Nucleus accumbens (tissue), 56 donors: ENCODE measurements around the gene FAM181B.
A peak's percentile ranks its signal among the peaks of the same experiment; 100 is the strongest.

Experiments
- DNase-seq, 56 donors: peaks; one replicate each; lab custom pipeline; 2025; lab: John Stamatoyannopoulos, UW

The FAM181B gene

DNA sequence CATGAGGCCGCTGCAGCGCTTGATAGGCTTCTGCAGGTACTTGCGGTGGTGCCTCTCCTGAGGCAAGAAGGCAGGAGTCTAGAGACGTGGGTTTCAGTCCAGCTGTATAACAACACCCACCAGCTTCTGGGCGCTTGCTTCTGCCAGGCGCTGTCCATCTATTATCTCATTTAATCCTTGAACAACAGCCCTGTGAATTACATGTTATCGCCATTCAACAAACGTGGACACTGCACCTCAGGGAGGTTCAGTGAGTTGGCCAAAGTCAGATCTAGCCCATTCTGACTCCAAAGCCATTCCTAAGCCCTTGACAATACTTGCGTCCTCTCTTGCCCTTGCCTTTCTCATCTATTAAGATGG lies 436 bp upstream of the FAM181B start:
- DNase-seq, result no peak

DNA sequence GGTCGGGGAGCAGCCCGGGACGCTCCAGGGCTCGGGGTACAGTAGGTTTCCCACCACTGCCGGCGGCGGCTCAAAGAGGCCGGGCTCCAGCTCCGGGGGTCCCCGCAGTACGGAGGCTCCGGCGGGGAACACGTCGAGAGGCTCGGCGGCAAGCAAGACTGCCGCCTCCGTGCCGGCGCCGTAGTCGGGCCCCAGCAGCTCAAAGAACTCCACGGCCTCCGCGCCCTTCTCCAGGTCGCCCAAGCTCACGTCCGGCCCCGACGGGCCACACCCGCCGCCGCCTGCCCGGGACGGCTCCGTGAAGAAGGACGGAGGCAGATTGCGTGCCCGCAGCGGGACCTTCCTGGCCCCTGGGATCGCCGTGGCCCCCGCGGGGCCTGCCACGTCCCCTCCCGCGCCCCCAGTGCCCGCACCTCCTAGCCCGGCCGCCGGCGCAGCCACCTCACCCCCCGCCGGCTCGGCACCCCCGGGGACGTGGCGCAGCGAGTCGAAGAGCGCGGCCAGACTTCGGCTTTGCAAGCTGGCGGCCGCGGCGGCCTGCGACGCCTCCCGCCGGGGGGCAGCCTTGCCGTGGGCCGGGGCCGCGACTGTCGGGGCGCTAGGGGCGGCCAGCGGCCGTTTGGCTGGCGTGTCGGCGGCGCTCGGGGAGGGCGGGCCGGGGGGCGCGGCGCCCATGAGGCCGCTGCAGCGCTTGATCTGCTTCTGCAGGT lies 775 bp downstream of the FAM181B start:
- DNase-seq, result peak in 27 of 56 donors; percentile 21 to 79 (median 60)

GRCh38 chr11:82732348-82732733 lies 1.3 kb downstream of the FAM181B start:
- peak in 6 of 56 donors; percentile 12 to 56 (median 23) for DNase-seq

- no peak for DNase-seq
These were observed 1.9 kb downstream of the FAM181B start for GRCh38 chr11:82731691-82732277.

GRCh38 chr11:82730754-82731153 lies 2.9 kb downstream of the FAM181B start:
- peak in 1 of 56 donors; percentile 49 for DNase-seq

DNA sequence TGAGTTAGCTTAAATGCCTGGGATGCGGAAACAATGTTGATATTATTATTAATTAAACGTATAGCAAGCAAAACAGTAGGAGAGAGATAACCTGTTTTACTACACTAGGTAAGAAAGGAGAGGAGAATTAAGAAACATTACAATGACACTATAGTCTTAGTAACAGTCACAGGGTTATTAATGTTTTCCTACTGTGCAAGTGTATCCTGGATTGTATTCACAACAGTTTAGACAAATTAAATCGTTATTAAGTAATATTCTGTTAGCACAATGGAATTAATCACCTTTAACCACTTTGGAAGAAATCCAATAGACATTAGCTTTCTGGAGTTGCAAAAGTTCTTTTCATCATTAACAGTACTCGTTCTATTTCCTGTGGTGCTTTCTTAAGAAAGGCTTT lies 3.4 kb downstream of the FAM181B start:
- no peak for DNase-seq

DNA sequence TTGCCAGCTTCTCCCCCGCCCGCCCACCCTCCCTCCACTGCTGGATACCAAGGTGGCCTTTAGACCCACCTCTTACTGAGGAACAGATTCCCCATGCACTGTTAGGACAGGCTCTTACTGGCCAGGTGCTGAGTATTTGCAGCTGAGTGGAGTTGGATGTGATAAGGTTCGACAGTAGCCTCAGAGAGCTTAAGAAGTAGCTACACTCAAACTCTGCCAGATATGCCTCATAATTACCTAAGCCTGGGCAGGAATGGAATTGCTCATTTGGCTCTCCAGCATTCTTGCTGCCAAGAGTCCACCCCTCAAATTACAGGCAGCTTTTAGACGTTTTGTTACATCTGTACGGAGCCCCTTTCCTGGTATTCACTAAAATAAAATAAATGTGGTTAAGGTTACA lies 9.6 kb downstream of the FAM181B start:
- no peak for DNase-seq

GRCh38 chr11:82722231-82722630 lies 11.4 kb downstream of the FAM181B start:
- DNase-seq, result no peak

DNA sequence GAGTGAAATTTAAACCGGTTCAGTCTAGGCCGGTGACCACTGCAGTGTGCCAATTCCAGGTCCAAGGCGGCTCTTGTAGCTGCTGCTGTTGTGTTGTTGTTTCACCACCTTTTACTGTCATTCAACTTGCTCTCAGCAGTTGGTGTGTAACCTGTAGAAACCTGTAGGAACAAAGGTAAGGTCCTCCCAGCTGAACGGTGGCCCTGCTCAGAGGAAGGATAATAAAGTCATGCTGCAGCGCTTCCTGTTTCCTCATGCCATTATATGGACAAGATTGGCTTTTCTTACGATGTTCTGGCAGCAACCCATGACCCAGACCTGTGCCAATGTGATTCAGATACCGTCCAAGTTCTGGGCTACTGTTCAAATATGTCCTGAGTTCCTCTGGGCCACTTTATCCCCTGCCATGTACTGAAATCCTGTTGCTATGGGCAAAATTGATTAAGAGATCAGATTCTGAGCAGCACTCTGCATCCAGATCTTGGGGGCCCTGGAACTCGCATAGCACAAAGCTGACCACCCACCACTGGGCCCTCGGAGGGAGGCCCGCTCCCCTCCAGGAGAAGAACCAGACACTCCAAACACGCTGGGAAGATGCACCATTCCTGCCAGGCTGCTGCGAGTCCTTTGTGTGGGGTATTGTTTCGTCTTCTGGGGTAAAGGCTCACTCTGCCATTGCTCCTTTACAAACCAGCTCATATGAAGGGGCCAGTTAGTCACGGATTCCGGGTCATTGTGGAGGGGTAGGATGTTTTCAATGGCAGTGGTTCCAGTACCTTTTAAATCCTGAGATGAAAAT lies 13.2 kb downstream of the FAM181B start:
- no peak for DNase-seq

GRCh38 chr11:82719361-82720105 lies 14.1 kb downstream of the FAM181B start:
- DNase-seq, result peak in 40 of 56 donors; percentile 17 to 78 (median 48)

GRCh38 chr11:82718821-82719220 lies 14.8 kb downstream of the FAM181B start:
- DNase-seq, result no peak

- DNase-seq, result peak in 51 of 56 donors; percentile 18 to 85 (median 63)
These were observed 15.4 kb downstream of the FAM181B start for GRCh38 chr11:82718307-82718706.

- DNase-seq, result no peak
These were observed 19.1 kb downstream of the FAM181B start for GRCh38 chr11:82714346-82715174.

GRCh38 chr11:82711648-82712047 lies 22.0 kb downstream of the FAM181B start:
- DNase-seq, result no peak

GRCh38 chr11:82703796-82704195 lies 29.9 kb downstream of the FAM181B start:
- DNase-seq, result no peak

DNA sequence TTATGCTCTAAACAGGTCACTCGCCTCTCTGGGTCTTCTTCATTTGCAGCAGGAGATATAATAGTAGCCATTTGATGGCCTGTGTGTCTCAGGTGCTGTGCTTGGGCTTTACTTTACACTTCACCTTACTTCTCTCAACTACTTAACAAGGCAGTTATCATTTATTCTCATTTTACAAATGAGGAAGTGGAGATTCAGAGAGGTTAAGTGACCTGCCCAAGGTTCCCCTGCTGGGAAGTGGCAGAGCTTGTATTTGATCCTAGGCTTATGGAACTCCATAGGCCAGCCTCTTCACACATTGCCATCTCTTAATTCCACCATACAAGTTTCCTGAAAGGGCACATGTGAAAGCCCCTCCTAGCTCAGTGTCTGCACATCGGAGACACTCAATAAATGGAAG lies 30.4 kb downstream of the FAM181B start:
- no peak for DNase-seq

- DNase-seq, result peak in 18 of 56 donors; percentile 4 to 35 (median 15)
These were observed 31.7 kb downstream of the FAM181B start for GRCh38 chr11:82701847-82702520.

GRCh38 chr11:82698576-82699352 lies 34.9 kb downstream of the FAM181B start:
- DNase-seq, result no peak

DNA sequence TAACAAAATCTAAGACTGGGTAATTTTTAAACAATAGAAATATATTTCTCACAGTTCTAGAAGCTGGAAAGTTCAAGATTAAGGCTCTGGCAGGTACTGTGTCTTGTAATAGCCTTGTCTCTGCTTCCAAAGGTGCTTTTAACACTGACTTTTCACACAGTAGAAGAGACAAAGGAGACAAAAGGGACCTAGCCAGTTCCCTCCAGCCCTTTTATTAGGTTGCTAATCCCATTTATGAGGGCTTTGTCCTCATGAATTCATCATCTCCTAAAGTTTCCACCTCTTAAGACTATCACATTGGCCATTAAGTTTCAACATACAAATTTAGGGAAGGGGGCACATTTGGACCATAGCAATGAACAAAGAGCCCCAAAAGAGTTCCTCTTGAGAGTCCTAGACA lies 40.7 kb downstream of the FAM181B start:
- no peak for DNase-seq
